Immature natural killer cell (primary cell): ENCODE data around the gene SCAF4. TPM values are rescaled to one million over a fixed set of nuclear protein-coding genes. Genes with fewer than 3 reads are reported as not detected.
A peak's percentile ranks its signal among the peaks of the same experiment; 100 is the strongest.

ENCODE experiments used
- DNase-seq, 3 donors: peaks; one replicate each; pipeline ENCODE4 v3.0.0; 2022; ENCODE audit warnings: mixed read lengths in 1 of 3
- H3K27ac Mint-ChIP-seq, 6 donors: one replicate each; pipeline ENCODE4 v1.8.0; 2020; ENCODE audit warnings: mixed read lengths in 6 of 6, mild to moderate bottlenecking in 5 of 6, inconsistent platforms in 4 of 6, moderate library complexity in 3 of 6
- H3K27me3 Mint-ChIP-seq, 3 donors: one replicate each; pipeline ENCODE4 v1.8.0; 2020 to 2021; ENCODE audit warnings: low read depth in 3 of 3, mild to moderate bottlenecking in 3 of 3, mixed read lengths in 3 of 3, moderate library complexity in 3 of 3, inconsistent platforms in 1 of 3
- H3K36me3 Mint-ChIP-seq, 3 donors: one replicate each; pipeline ENCODE4 v1.8.0; 2020; ENCODE audit warnings: mixed read lengths in 3 of 3, inconsistent platforms in 2 of 3, mild to moderate bottlenecking in 2 of 3
- H3K4me1 Mint-ChIP-seq, 2 donors: one replicate each; pipeline ENCODE4 v1.8.0; 2020; ENCODE audit warnings: inconsistent platforms in 2 of 2, mild to moderate bottlenecking in 2 of 2, mixed read lengths in 2 of 2, moderate library complexity in 1 of 2
- H3K4me3 Mint-ChIP-seq, 5 donors: one replicate each; pipeline ENCODE4 v1.8.0; 2020; ENCODE audit warnings: mild to moderate bottlenecking in 5 of 5, mixed read lengths in 5 of 5, inconsistent platforms in 3 of 5, moderate library complexity in 3 of 5
- H3K9me3 Mint-ChIP-seq, 6 donors: one replicate each; pipeline ENCODE4 v1.8.0; 2020; ENCODE audit warnings: mild to moderate bottlenecking in 6 of 6, mixed read lengths in 6 of 6, inconsistent platforms in 4 of 6, moderate library complexity in 3 of 6
- polyA plus RNA-seq, 3 donors: library from polyadenylated mRNA; unstranded; fragments of 300-500 nt; fragmentation: Illumina TruSeq; gene quantifications; one replicate each; pipeline ENCODE4 v1.2.3, GENCODE V29; 2021

The SCAF4 gene
- polyA plus RNA-seq, 3 donors from 2014 or later, result 9.3 to 33.3 (median 10.7) TPM

DNA sequence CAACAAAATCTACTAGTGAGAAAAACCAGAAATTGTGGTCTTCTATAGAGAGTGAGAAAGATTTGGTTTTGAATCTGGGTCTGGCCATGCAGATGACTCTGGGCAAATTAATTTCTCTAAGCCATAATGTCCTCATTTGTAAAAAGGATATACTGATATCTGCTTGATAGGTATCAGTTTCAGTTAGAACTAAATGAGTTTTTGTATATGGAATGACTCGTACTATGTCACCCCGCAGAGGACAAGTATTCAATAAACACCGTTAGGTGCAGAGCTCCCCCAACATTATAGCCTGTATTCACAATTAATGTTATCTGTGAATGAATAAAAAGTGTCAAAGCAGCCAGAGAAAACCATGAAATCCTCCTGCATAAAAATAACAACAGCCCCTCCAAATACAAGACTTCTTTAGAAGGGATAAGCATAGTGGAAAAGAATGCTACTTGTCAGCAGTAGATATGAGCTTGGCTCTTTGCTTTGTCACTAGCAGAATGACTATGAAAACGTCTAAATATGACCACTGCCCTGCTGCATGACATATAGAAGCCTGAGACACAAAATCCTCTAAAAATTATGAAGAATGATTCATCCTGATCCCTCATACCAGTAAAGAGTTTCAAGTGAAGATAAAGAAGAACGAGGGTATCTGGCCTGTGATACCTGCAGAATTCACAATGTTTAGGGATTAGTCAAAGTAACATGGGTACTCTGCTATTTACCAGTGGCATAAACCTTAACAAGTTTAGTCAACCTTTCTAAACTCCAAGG lies 17.8 kb downstream of the SCAF4 start:
- DNase-seq, result no peak
- Mint-ChIP-seq H3K36me3 (no peaks in the 10 kb centered on the region), H3K4me3 (peak overlapping the region in 2 of 5 donors; percentile 11 to 22), H3K27me3 (peaks cover under 1 to 2% (median 2%) of the 10 kb centered on the region in 3 donors), H3K27ac (peak overlapping the region in 3 of 6 donors; percentile 1 to 10 (median 2)), H3K4me1 (peaks cover 80 to 97% of the 10 kb centered on the region in 2 donors), H3K9me3 (no peaks in the 10 kb centered on the region)

DNA sequence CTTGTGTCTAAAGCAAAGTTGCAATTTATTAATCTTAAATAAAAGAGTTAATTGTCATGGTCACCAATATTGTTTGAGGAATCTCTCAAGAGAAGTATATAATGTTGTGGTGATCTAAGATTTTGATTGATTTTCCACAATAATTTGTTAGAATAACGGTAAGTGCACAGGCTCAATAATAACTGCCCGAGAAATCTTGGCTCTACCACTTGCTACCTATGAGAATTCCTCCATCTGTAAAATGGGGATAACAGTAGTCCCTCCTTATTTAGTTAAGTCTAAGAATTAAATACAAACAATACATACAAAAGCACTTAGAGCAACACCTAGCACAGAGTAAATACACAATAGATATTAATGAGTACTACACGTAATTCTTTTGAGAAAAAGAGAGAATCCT lies 18.8 kb downstream of the SCAF4 start:
- peaks cover 1 to 2% (median 2%) of the 10 kb centered on the region in 3 donors for H3K27me3 Mint-ChIP-seq
- no peaks in the 10 kb centered on the region for H3K9me3 Mint-ChIP-seq
- peaks cover 80 to 94% of the 10 kb centered on the region in 2 donors for H3K4me1 Mint-ChIP-seq
- H3K4me3 Mint-ChIP-seq, result no peak overlapping the region
- H3K27ac Mint-ChIP-seq, result no peak overlapping the region
- DNase-seq, result no peak
- H3K36me3 Mint-ChIP-seq, result no peaks in the 10 kb centered on the region

DNA sequence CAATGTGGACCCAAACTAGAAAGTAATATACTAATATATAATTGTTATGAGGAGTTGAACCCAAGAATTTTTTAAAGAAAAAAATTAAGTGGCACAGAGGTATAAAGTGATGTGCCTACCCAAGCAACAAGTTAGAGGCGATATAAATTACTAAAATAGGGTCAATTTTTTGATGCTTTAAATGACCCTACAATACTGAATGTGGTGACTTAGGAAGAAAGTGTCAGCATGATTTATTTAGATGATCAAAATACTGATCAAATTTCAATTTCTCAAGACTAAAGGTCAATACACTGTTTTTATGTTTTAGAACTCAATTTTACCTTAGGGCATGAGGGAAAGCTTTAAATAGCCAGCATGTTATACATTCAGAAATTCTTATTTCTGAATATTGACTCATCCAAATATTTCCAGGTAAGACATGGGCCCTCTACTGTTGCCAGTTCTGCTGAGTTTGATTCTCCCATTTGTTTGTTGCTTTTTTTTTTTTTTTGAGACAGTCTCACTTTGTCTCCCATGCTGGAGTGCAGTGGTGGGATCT lies 20.1 kb downstream of the SCAF4 start:
- DNase-seq, result no peak
- Mint-ChIP-seq H3K27me3 (peaks cover 1 to 2% (median 2%) of the 10 kb centered on the region in 3 donors), H3K4me1 (peaks cover 85 to 93% of the 10 kb centered on the region in 2 donors), H3K27ac (no peak overlapping the region), H3K9me3 (no peaks in the 10 kb centered on the region), H3K36me3 (no peaks in the 10 kb centered on the region), H3K4me3 (no peak overlapping the region)

DNA sequence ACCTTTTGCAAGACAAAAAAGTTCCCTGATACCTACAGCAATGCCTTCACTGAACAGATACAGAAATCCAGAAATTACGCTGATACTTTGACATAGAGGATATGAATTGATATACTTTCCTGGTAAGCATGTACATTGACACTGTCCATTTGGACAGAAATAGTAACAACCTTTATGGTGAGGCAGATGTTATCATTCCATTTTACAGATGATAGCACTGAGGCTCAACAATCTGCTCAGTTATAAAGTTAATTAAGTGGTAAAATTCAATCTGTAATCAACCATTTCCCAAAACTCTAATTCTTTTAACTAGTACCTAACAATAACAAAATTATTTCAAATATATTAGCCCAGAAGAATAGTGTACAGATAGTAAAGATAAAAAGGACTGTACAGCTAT lies 20.6 kb downstream of the SCAF4 start:
- peaks cover 1 to 2% (median 2%) of the 10 kb centered on the region in 3 donors for H3K27me3 Mint-ChIP-seq
- H3K4me1 Mint-ChIP-seq, result peaks cover 85 to 93% of the 10 kb centered on the region in 2 donors
- DNase-seq, result no peak
- no peak overlapping the region for H3K27ac Mint-ChIP-seq
- no peaks in the 10 kb centered on the region for H3K36me3 Mint-ChIP-seq
- no peak overlapping the region for H3K4me3 Mint-ChIP-seq
- no peaks in the 10 kb centered on the region for H3K9me3 Mint-ChIP-seq

DNA sequence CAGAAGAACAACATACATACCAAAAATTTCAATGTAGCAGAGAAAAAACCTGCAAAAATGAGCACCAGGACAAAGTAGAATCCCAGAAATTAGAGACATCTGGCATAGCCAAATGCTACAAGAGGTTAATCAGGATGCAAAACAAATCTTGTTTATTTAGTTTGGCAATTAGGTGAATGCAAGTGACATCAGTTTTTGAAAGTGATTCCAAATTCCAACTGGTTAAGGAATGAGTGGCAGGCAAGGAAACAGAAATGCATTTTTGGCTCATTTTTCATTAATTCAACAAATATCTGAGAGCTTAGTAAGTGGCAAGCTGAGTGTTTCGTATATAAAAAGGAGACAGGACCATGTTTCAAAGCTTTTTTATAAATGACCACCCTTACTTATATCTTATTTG lies 21.3 kb downstream of the SCAF4 start:
- DNase-seq, result no peak
- Mint-ChIP-seq H3K4me3 (no peak overlapping the region), H3K36me3 (no peaks in the 10 kb centered on the region), H3K27me3 (peaks cover 1 to 2% (median 2%) of the 10 kb centered on the region in 3 donors), H3K9me3 (no peaks in the 10 kb centered on the region), H3K27ac (peak overlapping the region in 2 of 6 donors; percentile 7 to 25), H3K4me1 (peaks cover 84 to 92% of the 10 kb centered on the region in 2 donors)

DNA sequence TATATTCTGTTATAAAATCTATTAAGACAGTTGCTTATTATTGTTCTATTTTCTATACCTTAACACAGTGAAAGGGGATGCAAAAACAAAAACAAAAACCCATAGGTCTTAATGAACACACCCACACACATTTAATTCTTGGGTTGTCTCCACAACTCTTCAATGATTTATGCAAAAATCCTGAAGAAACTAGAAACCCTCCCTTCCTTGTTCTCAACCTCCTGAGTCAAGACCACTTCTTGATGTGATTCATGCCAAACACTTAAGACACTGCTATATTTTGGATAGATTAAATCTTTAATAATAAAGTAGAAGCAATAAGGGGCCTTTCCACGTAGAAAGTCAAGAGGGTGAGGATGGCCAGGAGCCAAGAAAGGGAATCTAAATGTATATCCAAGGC lies 23.4 kb downstream of the SCAF4 start:
- no peaks in the 10 kb centered on the region for H3K36me3 Mint-ChIP-seq
- peak overlapping the region in 1 of 6 donors; percentile 34 for H3K27ac Mint-ChIP-seq

DNA sequence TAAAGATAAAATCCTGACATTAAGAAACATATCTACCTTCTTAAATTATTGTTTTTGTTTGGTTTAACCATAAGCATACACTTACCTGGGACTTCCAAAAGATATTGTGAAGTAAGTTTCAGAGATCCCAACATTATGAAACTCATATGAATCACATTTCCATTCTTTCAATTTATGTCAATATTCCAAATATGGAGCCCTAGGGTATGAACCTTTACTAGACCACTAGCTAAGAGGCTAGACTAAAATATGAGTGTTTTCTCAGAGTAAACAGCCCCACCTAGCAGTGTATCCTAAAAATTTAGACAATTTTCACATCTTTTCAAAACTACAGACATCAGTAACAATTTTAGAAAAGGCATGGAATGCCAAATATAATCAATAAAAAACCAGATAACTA lies 24.4 kb downstream of the SCAF4 start:
- Mint-ChIP-seq H3K4me1 (peaks cover 57 to 68% of the 10 kb centered on the region in 2 donors), H3K36me3 (peaks cover 0 to 6% (median 0%) of the 10 kb centered on the region in 3 donors), H3K9me3 (no peaks in the 10 kb centered on the region), H3K27me3 (peaks cover 1 to 2% (median 2%) of the 10 kb centered on the region in 3 donors), H3K27ac (no peak overlapping the region), H3K4me3 (no peak overlapping the region)
- DNase-seq, result no peak

More for the DNA sequence above, 23.4 kb downstream of the SCAF4 start:
- Mint-ChIP-seq H3K4me1 (peaks cover 67 to 78% of the 10 kb centered on the region in 2 donors), H3K9me3 (no peaks in the 10 kb centered on the region), H3K4me3 (no peak overlapping the region), H3K27me3 (peaks cover 1 to 2% (median 2%) of the 10 kb centered on the region in 3 donors)
- DNase-seq, result no peak

DNA sequence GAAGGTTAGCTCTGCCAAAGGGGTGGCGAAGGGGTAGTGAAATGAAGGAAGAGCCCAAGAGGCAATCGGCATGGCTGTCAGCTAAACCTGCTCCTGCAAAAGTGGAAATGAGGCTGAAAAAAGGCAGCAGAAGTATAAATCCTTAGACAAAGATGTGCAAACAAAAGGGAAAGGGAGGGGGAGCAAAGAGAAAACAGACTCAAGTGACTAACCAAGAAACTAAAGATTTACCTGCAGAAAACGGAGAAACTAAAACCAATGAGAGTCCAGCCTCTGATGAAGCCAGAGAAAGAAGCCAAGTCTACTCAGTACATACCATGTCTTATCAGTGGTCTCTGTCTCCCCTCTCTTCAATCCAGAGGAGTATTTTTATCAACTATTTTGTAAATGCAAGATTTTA lies 25.4 kb downstream of the SCAF4 start:
- Mint-ChIP-seq H3K27ac (peak overlapping the region in 1 of 6 donors; percentile 0), H3K4me1 (peaks cover 52 to 61% of the 10 kb centered on the region in 2 donors), H3K4me3 (no peak overlapping the region), H3K27me3 (peaks cover 0 to 2% (median 1%) of the 10 kb centered on the region in 3 donors), H3K9me3 (no peaks in the 10 kb centered on the region), H3K36me3 (peaks cover 2 to 10% (median 7%) of the 10 kb centered on the region in 3 donors)
- DNase-seq, result no peak

DNA sequence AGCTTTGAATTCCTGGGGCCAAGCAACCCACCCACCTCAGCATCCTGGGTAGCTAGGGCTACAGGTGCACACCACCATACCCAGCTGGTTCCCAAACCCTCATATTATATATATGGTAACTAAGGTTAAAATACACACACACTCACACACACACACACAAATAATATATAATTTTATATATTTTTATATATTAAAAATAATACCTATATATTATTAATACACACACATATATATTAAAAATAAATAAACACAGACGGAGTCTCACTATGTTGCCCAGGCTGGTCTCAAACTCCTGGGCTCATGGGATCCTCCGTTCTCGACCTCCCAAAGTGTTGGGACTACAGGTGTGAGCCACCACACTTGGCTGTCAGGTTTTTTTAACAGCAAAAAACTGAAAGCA lies 31.9 kb downstream of the SCAF4 start:
- DNase-seq, result no peak
- Mint-ChIP-seq H3K4me3 (no peak overlapping the region), H3K4me1 (peaks cover 5% of the 10 kb centered on the region in 2 donors), H3K9me3 (no peaks in the 10 kb centered on the region), H3K27me3 (peaks cover 0 to 2% (median 0%) of the 10 kb centered on the region in 3 donors), H3K36me3 (peaks cover 9 to 32% (median 21%) of the 10 kb centered on the region in 3 donors), H3K27ac (no peak overlapping the region)

DNA sequence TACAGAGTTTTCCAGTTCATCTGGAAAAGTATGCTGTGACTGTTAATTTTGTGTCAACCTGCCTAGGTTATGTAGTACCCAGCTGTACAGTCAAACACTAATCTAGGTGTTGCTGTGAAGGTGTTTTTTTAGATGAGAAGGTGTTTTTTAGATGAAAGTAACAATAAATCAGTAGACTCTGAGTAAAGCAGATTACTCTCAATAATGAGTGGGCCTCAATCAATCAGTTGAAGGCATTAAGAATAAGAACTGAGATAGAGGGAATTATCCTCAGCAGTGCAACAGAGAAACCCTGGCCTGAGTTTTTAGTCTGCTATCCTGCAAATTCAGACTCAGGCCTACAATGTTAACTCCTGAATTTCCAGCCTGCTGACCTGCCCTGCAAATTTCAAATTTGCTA lies 33.5 kb downstream of the SCAF4 start:
- Mint-ChIP-seq H3K4me3 (no peak overlapping the region), H3K27me3 (peaks cover 0 to 2% (median 0%) of the 10 kb centered on the region in 3 donors), H3K36me3 (peaks cover 9 to 42% (median 26%) of the 10 kb centered on the region in 3 donors), H3K9me3 (no peaks in the 10 kb centered on the region), H3K27ac (no peak overlapping the region), H3K4me1 (peaks cover 0 to 2% of the 10 kb centered on the region in 2 donors)
- DNase-seq, result no peak

DNA sequence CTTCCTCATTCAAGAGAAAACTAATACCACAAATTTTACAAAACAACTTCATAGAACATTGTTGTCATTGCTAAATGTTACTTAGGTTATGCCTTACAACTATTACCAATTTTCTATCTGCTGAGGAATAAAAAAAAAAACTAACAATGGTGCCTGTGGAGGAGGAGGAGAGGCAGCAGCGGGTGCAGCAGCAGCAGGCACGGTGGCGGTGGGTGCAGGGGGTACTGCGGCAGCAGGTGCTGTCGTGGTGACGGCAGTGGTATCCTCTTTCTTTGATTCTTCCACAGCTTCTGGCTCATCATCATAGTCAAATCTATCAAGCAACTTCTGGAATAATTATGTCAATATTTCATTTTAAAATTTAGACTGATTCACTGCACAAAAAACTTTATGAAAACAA lies 35.5 kb downstream of the SCAF4 start:
- DNase-seq, result no peak
- H3K4me3 Mint-ChIP-seq, result no peak overlapping the region
- H3K9me3 Mint-ChIP-seq, result no peaks in the 10 kb centered on the region
- peaks cover 0 to 2% of the 10 kb centered on the region in 2 donors for H3K4me1 Mint-ChIP-seq
- no peaks in the 10 kb centered on the region for H3K27me3 Mint-ChIP-seq
- peaks cover 9 to 44% (median 20%) of the 10 kb centered on the region in 3 donors for H3K36me3 Mint-ChIP-seq
- peak overlapping the region in 1 of 6 donors; percentile 60 for H3K27ac Mint-ChIP-seq

DNA sequence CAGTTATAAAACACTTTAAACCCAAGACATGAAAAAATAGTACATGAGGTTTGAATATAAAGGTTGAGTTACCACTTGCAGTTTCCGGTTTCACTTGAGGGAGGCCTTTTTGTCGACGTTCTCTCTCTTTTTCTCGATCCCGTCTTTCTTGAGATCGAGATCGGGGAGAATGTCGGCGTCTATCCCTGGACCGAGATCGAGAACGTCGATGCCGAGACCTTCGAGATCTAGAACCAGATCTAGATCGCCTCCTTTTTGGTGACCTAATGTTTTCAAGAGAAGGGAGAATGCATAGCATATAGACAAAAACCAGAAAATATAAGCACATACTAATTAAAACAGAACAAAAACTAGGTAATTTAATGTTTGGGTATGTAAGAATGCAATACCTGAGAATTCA lies 38.7 kb downstream of the SCAF4 start:
- Mint-ChIP-seq H3K27ac (no peak overlapping the region), H3K4me3 (no peak overlapping the region), H3K36me3 (peaks cover 8 to 45% (median 21%) of the 10 kb centered on the region in 3 donors), H3K9me3 (no peaks in the 10 kb centered on the region), H3K27me3 (peaks cover 0 to 2% (median 0%) of the 10 kb centered on the region in 3 donors), H3K4me1 (no peaks in the 10 kb centered on the region)
- DNase-seq, result no peak

DNA sequence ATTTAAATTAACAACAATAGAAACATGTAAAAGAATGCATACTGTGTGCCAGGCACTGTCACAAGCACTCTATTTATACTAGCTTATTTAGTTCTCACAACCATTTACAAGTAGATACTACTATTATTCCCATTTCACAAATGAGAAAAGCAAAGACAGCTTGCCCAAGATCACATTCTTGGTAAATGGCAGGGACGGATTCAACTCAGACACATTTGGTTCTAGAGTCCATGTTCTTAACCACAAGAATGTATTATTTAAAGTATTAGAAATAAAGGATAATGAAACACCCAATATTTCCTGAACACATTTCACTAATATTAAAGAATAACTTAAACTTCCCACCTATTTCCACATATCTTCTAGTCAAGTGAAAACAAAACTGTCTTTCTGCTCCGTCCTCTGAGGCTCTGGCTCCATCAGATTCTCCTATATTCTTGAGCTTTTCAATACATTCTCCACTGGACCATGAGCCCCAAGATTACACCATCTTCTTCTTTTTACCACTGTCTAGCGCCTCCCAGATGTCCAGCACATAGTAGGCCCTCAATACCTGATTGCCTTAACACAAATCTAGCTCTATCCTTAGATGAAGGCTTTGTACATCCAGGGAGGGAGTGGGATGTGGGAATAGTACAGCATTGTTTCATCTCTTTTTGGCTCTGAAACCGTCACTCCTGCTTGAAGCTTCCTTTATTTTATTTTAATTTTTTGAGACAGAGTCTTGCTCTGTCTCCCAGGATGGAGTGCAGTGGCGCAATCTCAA lies 43.1 kb downstream of the SCAF4 start:
- Mint-ChIP-seq H3K27me3 (peaks cover 0 to 5% (median 0%) of the 10 kb centered on the region in 3 donors), H3K27ac (peak overlapping the region in 2 of 6 donors; percentile 14 to 35), H3K9me3 (no peaks in the 10 kb centered on the region), H3K36me3 (peaks cover 13 to 57% (median 34%) of the 10 kb centered on the region in 3 donors), H3K4me1 (no peaks in the 10 kb centered on the region), H3K4me3 (no peak overlapping the region)
- DNase-seq, result no peak

DNA sequence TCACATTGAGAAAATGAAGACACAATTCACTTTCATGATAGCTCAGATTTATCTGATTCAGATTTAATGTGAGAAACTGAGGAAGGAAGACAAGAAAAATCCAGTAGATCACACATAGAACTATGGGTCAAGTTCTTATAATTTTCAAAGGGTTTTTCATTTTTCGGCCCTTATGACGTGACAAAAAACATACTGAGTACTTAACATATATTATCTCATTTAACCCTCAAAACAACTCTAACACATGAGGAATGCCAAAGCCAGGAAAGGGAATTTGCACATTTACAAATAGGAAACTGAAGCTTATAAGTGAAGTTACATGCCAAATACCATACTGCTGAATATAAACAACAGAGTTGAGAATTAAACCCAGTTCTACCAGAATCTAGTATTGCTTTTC lies 44.8 kb downstream of the SCAF4 start:
- H3K4me3 Mint-ChIP-seq, result no peak overlapping the region
- no peak overlapping the region for H3K27ac Mint-ChIP-seq
- no peak for DNase-seq
- no peaks in the 10 kb centered on the region for H3K4me1 Mint-ChIP-seq
- peaks cover 0 to 5% (median under 1%) of the 10 kb centered on the region in 3 donors for H3K27me3 Mint-ChIP-seq
- peaks cover 9 to 58% (median 38%) of the 10 kb centered on the region in 3 donors for H3K36me3 Mint-ChIP-seq
- no peaks in the 10 kb centered on the region for H3K9me3 Mint-ChIP-seq
